Medulla oblongata (tissue), 1 donor: Measurements from ENCODE around the gene BMP6.

Experiments used
- DNase-seq: peaks from one replicate; pipeline ENCODE4 v3.0.0-alpha.2; 2015; ENCODE audit errors: extremely low spot score

BMP6 gene

GRCh38 chr6:7719364-7719850 lies 6.5 kb upstream of the BMP6 start:
- no peak for DNase-seq

- DNase-seq, result no peak
Measured at GRCh38 chr6:7720346-7720745, 5.6 kb upstream of the BMP6 start.

GRCh38 chr6:7721649-7722048 lies 4.2 kb upstream of the BMP6 start:
- DNase-seq, result peak; percentile 12

- peak; percentile 76 for DNase-seq
Measured at GRCh38 chr6:7723041-7723447, 2.9 kb upstream of the BMP6 start.

GRCh38 chr6:7723554-7723953 lies 2.3 kb upstream of the BMP6 start:
- DNase-seq, result no peak

- DNase-seq, result no peak
Measured at GRCh38 chr6:7725412-7725811, 487 bp upstream of the BMP6 start.

GRCh38 chr6:7726416-7727085 lies 652 bp downstream of the BMP6 start:
- no peak for DNase-seq

GRCh38 chr6:7727086-7727945 lies 1.4 kb downstream of the BMP6 start:
- DNase-seq, result no peak

- no peak for DNase-seq
Measured at GRCh38 chr6:7727946-7728854, 2.3 kb downstream of the BMP6 start.

- DNase-seq, result no peak
Measured at GRCh38 chr6:7728855-7729590, 3.1 kb downstream of the BMP6 start.

GRCh38 chr6:7730001-7730783 lies 4.3 kb downstream of the BMP6 start:
- DNase-seq, result no peak

GRCh38 chr6:7730784-7731227 lies 4.9 kb downstream of the BMP6 start:
- DNase-seq, result no peak

GRCh38 chr6:7731294-7731693 lies 5.4 kb downstream of the BMP6 start:
- DNase-seq, result no peak

- no peak for DNase-seq
Measured at GRCh38 chr6:7732228-7732627, 6.3 kb downstream of the BMP6 start.

GRCh38 chr6:7734707-7735383 lies 8.9 kb downstream of the BMP6 start:
- DNase-seq, result no peak

GRCh38 chr6:7737106-7737505 lies 11.2 kb downstream of the BMP6 start:
- no peak for DNase-seq

- no peak for DNase-seq
Measured at GRCh38 chr6:7737867-7738266, 12.0 kb downstream of the BMP6 start.

- DNase-seq, result no peak
Measured at GRCh38 chr6:7742223-7742785, 16.4 kb downstream of the BMP6 start.

- no peak for DNase-seq
Measured at GRCh38 chr6:7745942-7746341, 20.0 kb downstream of the BMP6 start.

GRCh38 chr6:7747016-7747415 lies 21.1 kb downstream of the BMP6 start:
- DNase-seq, result no peak
